GM21360 (cell line): ENCODE measurements around the gene MAGEC3.

Experiments
- ATAC-seq: cut with Tn5 transposase; IDR thresholded peaks from one replicate; pipeline ENCODE4 v1.9.1; 2021; ENCODE audit warnings: mild to moderate bottlenecking, moderate library complexity; ENCODE audit not compliant: unreplicated experiment

MAGEC3 gene

GRCh38 chrX:141945426-141945825 is 107.3 kb downstream of the MAGEC3 start:
- no peak for ATAC-seq

DNA sequence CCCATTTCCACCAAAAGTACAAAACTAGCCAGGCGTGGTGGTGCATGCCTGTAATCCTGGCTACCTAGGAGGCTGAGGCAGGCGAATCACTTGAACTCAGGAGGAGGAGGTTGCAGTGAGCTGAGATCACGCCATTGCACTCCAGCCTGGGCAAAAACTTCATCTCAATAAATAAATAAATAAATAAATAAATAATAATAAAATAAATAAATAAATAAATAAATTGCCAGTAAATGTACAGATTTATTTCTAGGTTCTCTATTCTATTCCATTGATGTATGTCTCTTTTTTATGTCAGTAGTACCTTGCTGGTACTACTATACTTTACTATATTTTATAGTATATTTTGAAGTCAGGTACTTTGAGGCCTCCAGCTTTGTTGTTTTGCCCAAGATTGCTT is 109.2 kb downstream of the MAGEC3 start:
- ATAC-seq = no peak
